ENCODE data around the gene LITAFD. TPM values are rescaled to one million over a fixed set of nuclear protein-coding genes. Genes with fewer than 3 reads are reported as not detected.

Gene LITAFD
- total RNA-seq, 1 donor from 2014 or later, result not detected

DNA sequence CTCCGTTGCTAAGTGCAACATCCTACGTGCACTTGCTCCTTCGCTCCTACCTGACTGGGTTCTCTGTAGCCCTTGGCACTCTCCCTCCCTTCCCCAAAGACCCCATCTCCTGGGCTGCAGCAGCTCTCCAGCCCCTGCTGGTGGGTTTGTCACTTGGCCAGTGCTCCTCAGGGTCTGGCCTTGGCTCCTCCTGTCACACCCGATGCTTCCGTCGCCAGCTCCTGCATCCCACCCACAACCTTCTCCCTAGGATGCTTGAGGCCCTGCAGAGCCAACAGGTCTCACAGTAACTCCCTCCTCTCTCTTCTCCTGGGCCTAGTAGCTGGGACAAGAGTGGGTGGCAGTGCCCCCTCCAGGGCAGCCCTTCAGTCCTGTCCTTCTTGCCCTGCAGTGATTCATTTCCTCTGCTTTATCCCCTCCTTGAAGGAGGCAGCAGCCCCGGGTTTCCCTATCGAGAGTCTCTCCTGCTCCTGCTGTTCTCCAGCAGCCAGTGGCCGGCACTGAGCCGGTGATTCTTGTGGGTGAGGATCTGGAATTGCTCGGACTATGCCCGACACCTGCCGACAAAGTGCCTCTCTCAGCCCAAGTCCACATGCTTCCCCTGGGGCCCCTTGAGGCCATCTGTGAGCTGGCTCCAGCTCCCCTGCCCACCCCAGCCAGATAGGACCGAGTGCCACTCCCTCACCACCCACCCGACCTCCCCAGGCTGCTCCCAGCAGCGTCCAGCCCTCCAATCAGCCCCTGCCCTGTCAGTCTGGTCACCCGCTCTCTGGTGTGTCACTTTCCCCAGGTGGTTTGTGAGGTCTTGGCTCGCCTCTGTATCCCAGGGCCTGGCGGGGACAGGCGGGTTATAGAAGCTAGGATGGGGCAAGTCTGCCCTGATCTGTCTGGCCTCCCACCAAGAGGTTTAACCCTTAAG, 3.8 kb downstream of the LITAFD start:
- Mint-ChIP-seq H3K4me1 (ENCODE audit: low read depth, unreplicated experiment) (peaks cover 20% of the 10 kb centered on the region), H3K36me3 (ENCODE audit: low read depth, unreplicated experiment) (peaks cover 18% of the 10 kb centered on the region), H3K9me3 (ENCODE audit: unreplicated experiment) (no peaks in the 10 kb centered on the region), H3K27me3 (ENCODE audit: low read depth, unreplicated experiment) (no peaks in the 10 kb centered on the region), H3K27ac (ENCODE audit: unreplicated experiment) (no peak overlapping the region), H3K4me3 (ENCODE audit: unreplicated experiment) (no peak overlapping the region)
- no peaks in the 10 kb centered on the region for H3K79me2 ChIP-seq (ENCODE audit: insufficient read depth, low read length)
- H3K36me3 ChIP-seq (ENCODE audit: insufficient read depth, low read length), result no peaks in the 10 kb centered on the region
- FAIRE-seq (no peak), DNase-seq (ENCODE audit: low read depth) (peak; percentile 26)
- H3K27ac ChIP-seq (ENCODE audit: low read depth, low read length), result peak overlapping the region; percentile 3
- TF ChIP-seq EZH2 (IDR thresholded peaks at IDR 0.05; ENCODE audit: insufficient read depth, low read length), result no peak
- TF ChIP-seq, protein P1, sequence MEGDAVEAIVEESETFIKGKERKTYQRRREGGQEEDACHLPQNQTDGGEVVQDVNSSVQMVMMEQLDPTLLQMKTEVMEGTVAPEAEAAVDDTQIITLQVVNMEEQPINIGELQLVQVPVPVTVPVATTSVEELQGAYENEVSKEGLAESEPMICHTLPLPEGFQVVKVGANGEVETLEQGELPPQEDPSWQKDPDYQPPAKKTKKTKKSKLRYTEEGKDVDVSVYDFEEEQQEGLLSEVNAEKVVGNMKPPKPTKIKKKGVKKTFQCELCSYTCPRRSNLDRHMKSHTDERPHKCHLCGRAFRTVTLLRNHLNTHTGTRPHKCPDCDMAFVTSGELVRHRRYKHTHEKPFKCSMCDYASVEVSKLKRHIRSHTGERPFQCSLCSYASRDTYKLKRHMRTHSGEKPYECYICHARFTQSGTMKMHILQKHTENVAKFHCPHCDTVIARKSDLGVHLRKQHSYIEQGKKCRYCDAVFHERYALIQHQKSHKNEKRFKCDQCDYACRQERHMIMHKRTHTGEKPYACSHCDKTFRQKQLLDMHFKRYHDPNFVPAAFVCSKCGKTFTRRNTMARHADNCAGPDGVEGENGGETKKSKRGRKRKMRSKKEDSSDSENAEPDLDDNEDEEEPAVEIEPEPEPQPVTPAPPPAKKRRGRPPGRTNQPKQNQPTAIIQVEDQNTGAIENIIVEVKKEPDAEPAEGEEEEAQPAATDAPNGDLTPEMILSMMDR (IDR thresholded peaks at IDR 0.05; ENCODE audit: insufficient read depth, low read depth, low read length), result peak; percentile 2
- peak overlapping the region; percentile 64 for H3K4me2 ChIP-seq (ENCODE audit: low read length)
- H3K4me1 ChIP-seq (ENCODE audit: insufficient read depth, low read length), result peaks cover 42% of the 10 kb centered on the region
- H2AFZ ChIP-seq (ENCODE audit: low read depth, low read length), result no peak overlapping the region
- no peak overlapping the region for H3K4me3 ChIP-seq (ENCODE audit: insufficient read depth, low read depth, low read length)
- H3K9me3 ChIP-seq (ENCODE audit: insufficient read depth, low read depth, low read length), result no peaks in the 10 kb centered on the region
- no peaks in the 10 kb centered on the region for H3K27me3 ChIP-seq (ENCODE audit: insufficient read depth, low read length)
- peak overlapping the region; percentile 27 for H3K9ac ChIP-seq (ENCODE audit: low read length)
- H4K20me1 ChIP-seq (ENCODE audit: insufficient read depth, low read length), result peaks cover 60% of the 10 kb centered on the region

DNA sequence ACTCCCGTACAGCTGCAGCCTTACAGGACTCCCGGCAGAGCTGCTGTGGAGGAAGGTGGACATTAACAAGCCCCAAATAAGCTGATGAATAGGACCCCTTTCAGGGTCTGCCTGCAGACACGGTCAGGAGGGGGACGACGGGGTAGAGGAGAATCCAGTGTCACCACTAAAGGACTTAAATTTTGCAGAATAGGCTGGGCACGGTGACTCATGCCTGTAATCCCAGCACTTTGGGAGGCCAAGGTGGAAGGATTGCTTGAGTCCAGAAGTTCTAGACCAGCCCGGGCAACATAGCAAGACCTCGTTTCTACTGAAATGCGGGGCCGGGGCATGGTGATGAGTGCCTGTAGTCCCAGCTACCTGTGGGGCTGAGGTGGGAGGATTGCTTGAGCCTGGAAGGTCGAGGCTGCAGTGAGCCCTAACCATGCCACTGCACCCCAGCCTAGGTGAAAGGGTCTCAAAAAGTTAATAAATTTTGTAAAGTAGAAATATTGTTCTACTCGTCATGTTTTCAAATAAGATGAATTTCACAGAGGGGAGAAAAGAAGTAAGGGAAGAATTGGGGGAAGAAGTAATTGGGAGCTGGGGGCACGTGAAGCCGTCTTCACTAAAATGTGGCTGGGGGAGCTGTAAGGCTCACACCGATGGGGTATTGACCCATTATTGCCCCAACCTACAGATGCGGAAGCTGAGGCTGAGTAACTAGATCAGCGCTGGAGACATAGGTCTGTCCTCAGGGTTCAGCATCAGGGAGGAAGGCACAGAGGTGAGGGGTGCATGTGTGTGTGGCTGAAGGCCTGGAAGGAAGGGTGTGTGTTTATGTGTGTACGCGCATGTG, 4.7 kb downstream of the LITAFD start:
- Histone ChIP-seq H3K9me3 (ENCODE audit: insufficient read depth, low read depth, low read length) (no peaks in the 10 kb centered on the region), H3K4me1 (ENCODE audit: insufficient read depth, low read length) (peaks cover 42% of the 10 kb centered on the region), H3K79me2 (ENCODE audit: insufficient read depth, low read length) (no peaks in the 10 kb centered on the region), H3K27me3 (ENCODE audit: insufficient read depth, low read length) (no peaks in the 10 kb centered on the region), H4K20me1 (ENCODE audit: insufficient read depth, low read length) (peaks cover 69% of the 10 kb centered on the region), H2AFZ (ENCODE audit: low read depth, low read length) (no peak overlapping the region), H3K36me3 (ENCODE audit: insufficient read depth, low read length) (peaks cover 5% of the 10 kb centered on the region), H3K4me2 (ENCODE audit: low read length) (peak overlapping the region; percentile 64), H3K27ac (ENCODE audit: low read depth, low read length) (peak overlapping the region; percentile 3), H3K9ac (ENCODE audit: low read length) (peak overlapping the region; percentile 27), H3K4me3 (ENCODE audit: insufficient read depth, low read depth, low read length) (no peak overlapping the region)
- Mint-ChIP-seq H3K4me1 (ENCODE audit: low read depth, unreplicated experiment) (peaks cover 20% of the 10 kb centered on the region), H3K4me3 (ENCODE audit: unreplicated experiment) (no peak overlapping the region), H3K27ac (ENCODE audit: unreplicated experiment) (peak overlapping the region; percentile 62), H3K36me3 (ENCODE audit: low read depth, unreplicated experiment) (peaks cover 18% of the 10 kb centered on the region), H3K9me3 (ENCODE audit: unreplicated experiment) (no peaks in the 10 kb centered on the region), H3K27me3 (ENCODE audit: low read depth, unreplicated experiment) (no peaks in the 10 kb centered on the region)
- DNase-seq (ENCODE audit: low read depth) (no peak), FAIRE-seq (no peak)
- TF ChIP-seq, protein P1 (IDR thresholded peaks at IDR 0.05; ENCODE audit: insufficient read depth, low read depth, low read length), result no peak
- TF ChIP-seq EZH2 (IDR thresholded peaks at IDR 0.05; ENCODE audit: insufficient read depth, low read length), result no peak

All from astrocyte (in vitro differentiated cells and primary cell).